Astrocyte (in vitro differentiated cells and primary cell): ENCODE results near the gene PTPN1.

ENCODE experiments used
- EZH2 ChIP-seq: IDR thresholded peaks from 2 replicates; pipeline ENCODE4 v1.6.1; 2012; ENCODE audit warnings: mild to moderate bottlenecking, low read length, inconsistent platforms; ENCODE audit not compliant: insufficient read depth
- TF ChIP-seq, protein P1 (sequence below): IDR thresholded peaks from 2 replicates; pipeline ENCODE4 v1.5.1; 2011; ENCODE audit warnings: low read depth, mild to moderate bottlenecking, inconsistent platforms, low read length, moderate library complexity; ENCODE audit not compliant: insufficient read depth

DNA sequence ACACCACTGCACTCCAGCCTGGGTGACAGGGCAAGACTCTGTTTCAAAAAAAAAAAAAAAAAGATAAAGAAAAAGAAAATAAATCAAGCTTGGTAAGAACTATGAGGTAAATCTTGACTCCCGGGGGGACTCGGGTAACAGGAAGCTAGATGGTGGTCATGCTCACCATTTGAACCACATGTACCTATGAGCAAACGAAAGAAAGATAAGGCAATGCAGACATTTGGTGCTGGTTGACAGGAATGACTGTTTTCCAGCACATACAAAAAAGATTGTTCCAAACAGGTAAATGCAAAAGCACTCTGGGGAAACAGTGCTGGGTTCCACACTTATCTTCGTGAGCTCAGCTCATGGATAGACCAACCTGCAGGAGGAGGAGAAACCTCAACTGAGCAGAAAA is 22.8 kb upstream of the PTPN1 start:
- TF ChIP-seq, protein P1, sequence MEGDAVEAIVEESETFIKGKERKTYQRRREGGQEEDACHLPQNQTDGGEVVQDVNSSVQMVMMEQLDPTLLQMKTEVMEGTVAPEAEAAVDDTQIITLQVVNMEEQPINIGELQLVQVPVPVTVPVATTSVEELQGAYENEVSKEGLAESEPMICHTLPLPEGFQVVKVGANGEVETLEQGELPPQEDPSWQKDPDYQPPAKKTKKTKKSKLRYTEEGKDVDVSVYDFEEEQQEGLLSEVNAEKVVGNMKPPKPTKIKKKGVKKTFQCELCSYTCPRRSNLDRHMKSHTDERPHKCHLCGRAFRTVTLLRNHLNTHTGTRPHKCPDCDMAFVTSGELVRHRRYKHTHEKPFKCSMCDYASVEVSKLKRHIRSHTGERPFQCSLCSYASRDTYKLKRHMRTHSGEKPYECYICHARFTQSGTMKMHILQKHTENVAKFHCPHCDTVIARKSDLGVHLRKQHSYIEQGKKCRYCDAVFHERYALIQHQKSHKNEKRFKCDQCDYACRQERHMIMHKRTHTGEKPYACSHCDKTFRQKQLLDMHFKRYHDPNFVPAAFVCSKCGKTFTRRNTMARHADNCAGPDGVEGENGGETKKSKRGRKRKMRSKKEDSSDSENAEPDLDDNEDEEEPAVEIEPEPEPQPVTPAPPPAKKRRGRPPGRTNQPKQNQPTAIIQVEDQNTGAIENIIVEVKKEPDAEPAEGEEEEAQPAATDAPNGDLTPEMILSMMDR, result no peak
- TF ChIP-seq EZH2, result no peak
